Prostate gland (tissue), 2 donors: ENCODE results near the gene IL6R.

Experiments
- POLR2A ChIP-seq: fragments of 450-650 bp; IDR thresholded peaks from one replicate; pipeline ENCODE4 v1.6.1; 2016; ENCODE audit warnings: antibody characterized with exemption, mild to moderate bottlenecking
- POLR2AphosphoS5 ChIP-seq: sonication (generic); formaldehyde crosslinking; IDR thresholded peaks from one replicate; pipeline ENCODE4 v1.6.1; 2017; ENCODE audit warnings: antibody characterized with exemption
- TF ChIP-seq, protein P1 (sequence below), 4 experiments: fragments of 200-600 bp in 2 of 4; fragments of 450-650 bp in 2 of 4; sonication (generic) in 2 of 4; IDR thresholded peaks; 1 replicate in 3 of 4; 2 replicates in 1 of 4; pipeline ENCODE4 v1.5.1; 2016 to 2019; ENCODE audit warnings: antibody characterized with exemption in 4 of 4, mild to moderate bottlenecking in 2 of 4, moderate library complexity in 2 of 4

DNA sequence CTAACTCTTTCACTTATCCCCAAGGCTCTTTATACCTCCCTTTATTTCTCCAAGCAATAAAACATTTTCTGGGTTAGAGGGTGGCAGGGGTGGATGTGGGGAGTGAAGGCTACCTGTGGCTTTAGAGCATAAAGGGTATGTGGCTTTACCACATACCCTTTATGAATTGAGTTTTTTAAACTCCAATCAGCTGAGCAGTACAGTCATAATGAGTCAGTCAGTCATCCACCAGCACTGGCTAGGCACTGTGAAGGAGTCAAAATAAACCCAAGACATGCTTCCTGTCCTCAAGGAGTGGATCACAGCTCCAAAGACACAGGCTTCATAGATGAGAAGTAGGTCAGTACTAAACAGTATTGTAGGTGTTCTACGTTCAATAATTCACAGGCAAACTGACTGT is 94.3 kb downstream of the IL6R start:
- TF ChIP-seq, protein P1, sequence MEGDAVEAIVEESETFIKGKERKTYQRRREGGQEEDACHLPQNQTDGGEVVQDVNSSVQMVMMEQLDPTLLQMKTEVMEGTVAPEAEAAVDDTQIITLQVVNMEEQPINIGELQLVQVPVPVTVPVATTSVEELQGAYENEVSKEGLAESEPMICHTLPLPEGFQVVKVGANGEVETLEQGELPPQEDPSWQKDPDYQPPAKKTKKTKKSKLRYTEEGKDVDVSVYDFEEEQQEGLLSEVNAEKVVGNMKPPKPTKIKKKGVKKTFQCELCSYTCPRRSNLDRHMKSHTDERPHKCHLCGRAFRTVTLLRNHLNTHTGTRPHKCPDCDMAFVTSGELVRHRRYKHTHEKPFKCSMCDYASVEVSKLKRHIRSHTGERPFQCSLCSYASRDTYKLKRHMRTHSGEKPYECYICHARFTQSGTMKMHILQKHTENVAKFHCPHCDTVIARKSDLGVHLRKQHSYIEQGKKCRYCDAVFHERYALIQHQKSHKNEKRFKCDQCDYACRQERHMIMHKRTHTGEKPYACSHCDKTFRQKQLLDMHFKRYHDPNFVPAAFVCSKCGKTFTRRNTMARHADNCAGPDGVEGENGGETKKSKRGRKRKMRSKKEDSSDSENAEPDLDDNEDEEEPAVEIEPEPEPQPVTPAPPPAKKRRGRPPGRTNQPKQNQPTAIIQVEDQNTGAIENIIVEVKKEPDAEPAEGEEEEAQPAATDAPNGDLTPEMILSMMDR (IDR thresholded peaks at IDR 0.05), result no peak
- TF ChIP-seq POLR2AphosphoS5, result no peak
- no peak for TF ChIP-seq POLR2A
